ENCODE results near the gene LHFPL4. TPM values are rescaled to one million over a fixed set of nuclear protein-coding genes. Genes with fewer than 3 reads are reported as not detected.

Gene LHFPL4
- polyA plus RNA-seq, 3 donors = not detected

GRCh38 chr3:9548991-9549390, 4.6 kb downstream of the LHFPL4 start:
- Histone ChIP-seq H3K4me1 (ENCODE audit: control insufficient read depth in 1 of 2, insufficient read depth in 2 of 2, low read length in 2 of 2) (no peaks in the 10 kb centered on the region), H3K79me2 (ENCODE audit: insufficient read depth, low read length) (no peaks in the 10 kb centered on the region), H3K9me3 (replicated peaks in 1 of 2; ENCODE audit: control insufficient read depth in 1 of 2, insufficient read depth in 1 of 2, low read length in 2 of 2) (peaks cover 0 to 7% of the 10 kb centered on the region in 2 donors), H3K4me3 (replicated peaks in 1 of 3; ENCODE audit: low read depth in 2 of 3, low read length in 3 of 3) (no peak overlapping the region), H3K4me2 (replicated peaks; ENCODE audit: extremely low read depth, low read length, poor library complexity, severe bottlenecking) (no peak overlapping the region), H2AFZ (ENCODE audit: insufficient read depth, low read depth, low read length, poor library complexity, severe bottlenecking) (no peak overlapping the region), H3K27me3 (ENCODE audit: control insufficient read depth in 2 of 2, insufficient read depth in 2 of 2, low read length in 2 of 2) (peaks cover 25 to 34% of the 10 kb centered on the region in 2 donors), H3K36me3 (replicated peaks in 1 of 2; ENCODE audit: control insufficient read depth in 1 of 2, insufficient read depth in 2 of 2, low read length in 2 of 2) (no peaks in the 10 kb centered on the region), H3K27ac (ENCODE audit: low read depth in 1 of 2, low read length in 2 of 2) (no peak overlapping the region), H3K9ac (ENCODE audit: insufficient read depth, low read length, poor library complexity, severe bottlenecking) (no peak overlapping the region), H4K20me1 (ENCODE audit: insufficient read depth, low read length) (no peaks in the 10 kb centered on the region)
- intact Hi-C loops (cut with micrococcal nuclease) = no loop called here
- TF ChIP-seq, protein P1, sequence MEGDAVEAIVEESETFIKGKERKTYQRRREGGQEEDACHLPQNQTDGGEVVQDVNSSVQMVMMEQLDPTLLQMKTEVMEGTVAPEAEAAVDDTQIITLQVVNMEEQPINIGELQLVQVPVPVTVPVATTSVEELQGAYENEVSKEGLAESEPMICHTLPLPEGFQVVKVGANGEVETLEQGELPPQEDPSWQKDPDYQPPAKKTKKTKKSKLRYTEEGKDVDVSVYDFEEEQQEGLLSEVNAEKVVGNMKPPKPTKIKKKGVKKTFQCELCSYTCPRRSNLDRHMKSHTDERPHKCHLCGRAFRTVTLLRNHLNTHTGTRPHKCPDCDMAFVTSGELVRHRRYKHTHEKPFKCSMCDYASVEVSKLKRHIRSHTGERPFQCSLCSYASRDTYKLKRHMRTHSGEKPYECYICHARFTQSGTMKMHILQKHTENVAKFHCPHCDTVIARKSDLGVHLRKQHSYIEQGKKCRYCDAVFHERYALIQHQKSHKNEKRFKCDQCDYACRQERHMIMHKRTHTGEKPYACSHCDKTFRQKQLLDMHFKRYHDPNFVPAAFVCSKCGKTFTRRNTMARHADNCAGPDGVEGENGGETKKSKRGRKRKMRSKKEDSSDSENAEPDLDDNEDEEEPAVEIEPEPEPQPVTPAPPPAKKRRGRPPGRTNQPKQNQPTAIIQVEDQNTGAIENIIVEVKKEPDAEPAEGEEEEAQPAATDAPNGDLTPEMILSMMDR (IDR thresholded peaks at IDR 0.05) = no peak
- Mint-ChIP-seq H3K4me1 (no peaks in the 10 kb centered on the region), H3K36me3 (peaks cover 2 to 3% of the 10 kb centered on the region in 2 donors), H3K27me3 (ENCODE audit: low read depth in 3 of 3) (peaks cover 31 to 46% (median 45%) of the 10 kb centered on the region in 3 donors), H3K27ac (no peak overlapping the region), H3K9me3 (peaks cover 2 to 15% (median 9%) of the 10 kb centered on the region in 7 donors), H3K4me3 (no peak overlapping the region)
- 80% methylated on average over 3 of the region's 5 CpGs for WGBS (ENCODE audit: insufficient coverage)
- no peak for DNase-seq

GRCh38 chr3:9542182-9542581, 11.4 kb downstream of the LHFPL4 start:
- Histone ChIP-seq H3K79me2 (ENCODE audit: insufficient read depth, low read length) (no peaks in the 10 kb centered on the region), H3K36me3 (replicated peaks in 1 of 2; ENCODE audit: control insufficient read depth in 1 of 2, insufficient read depth in 2 of 2, low read length in 2 of 2) (no peaks in the 10 kb centered on the region), H3K9me3 (replicated peaks in 1 of 2; ENCODE audit: control insufficient read depth in 1 of 2, insufficient read depth in 1 of 2, low read length in 2 of 2) (no peaks in the 10 kb centered on the region), H3K9ac (ENCODE audit: insufficient read depth, low read length, poor library complexity, severe bottlenecking) (no peak overlapping the region), H2AFZ (ENCODE audit: insufficient read depth, low read depth, low read length, poor library complexity, severe bottlenecking) (no peak overlapping the region), H3K27me3 (ENCODE audit: control insufficient read depth in 2 of 2, insufficient read depth in 2 of 2, low read length in 2 of 2) (peaks cover 0 to 2% of the 10 kb centered on the region in 2 donors), H4K20me1 (ENCODE audit: insufficient read depth, low read length) (no peaks in the 10 kb centered on the region), H3K4me3 (replicated peaks in 1 of 3; ENCODE audit: low read depth in 2 of 3, low read length in 3 of 3) (no peak overlapping the region), H3K4me1 (ENCODE audit: control insufficient read depth in 1 of 2, insufficient read depth in 2 of 2, low read length in 2 of 2) (no peaks in the 10 kb centered on the region), H3K4me2 (replicated peaks; ENCODE audit: extremely low read depth, low read length, poor library complexity, severe bottlenecking) (no peak overlapping the region), H3K27ac (ENCODE audit: low read depth in 1 of 2, low read length in 2 of 2) (no peak overlapping the region)
- intact Hi-C loops (cut with micrococcal nuclease) = no loop called here
- 92% methylated on average over 2 of the region's 3 CpGs for WGBS (ENCODE audit: insufficient coverage)
- peaks cover 9 to 12% (median 11%) of the 10 kb centered on the region in 3 donors for H3K27me3 Mint-ChIP-seq (ENCODE audit: low read depth in 3 of 3)
- no peaks in the 10 kb centered on the region for H3K4me1 Mint-ChIP-seq
- no peak overlapping the region for H3K27ac Mint-ChIP-seq
- DNase-seq = no peak
- H3K36me3 Mint-ChIP-seq = no peaks in the 10 kb centered on the region
- TF ChIP-seq, protein P1 (IDR thresholded peaks at IDR 0.05) = no peak
- H3K9me3 Mint-ChIP-seq = peaks cover 0 to 10% (median 3%) of the 10 kb centered on the region in 7 donors
- no peak overlapping the region for H3K4me3 Mint-ChIP-seq
